ENCODE measurements around the gene C5orf63. TPM values are rescaled to one million over a fixed set of nuclear protein-coding genes. Genes with fewer than 3 reads are reported as not detected.
"Not testable (repeated sequence)": the region's sequence is repeated elsewhere in the genome, so short reads cannot be mapped to it uniquely, and the experiment has no call there.

The C5orf63 gene
- total and polyA plus RNA-seq, 2 donors (not counting 3 experiments of a cell fraction or from before 2014, with no cell fraction given): 1.4 to 5.3 TPM

- dilution Hi-C loops (cut with MboI; ENCODE audit: extremely low pct_ligation_motif_present, low sequenced_read_pairs): no loop called here
- intact Hi-C loops (cut with micrococcal nuclease): no loop called here
- Histone ChIP-seq H3K27me3 (ENCODE audit: control insufficient read depth in 2 of 2, insufficient read depth in 2 of 2, low read length in 2 of 2) (no peaks in the 10 kb centered on the region), H3K4me1 (ENCODE audit: control insufficient read depth, extremely low read depth, insufficient read depth, low read length) (no peaks in the 10 kb centered on the region), H2AFZ (ENCODE audit: low read depth, low read length) (no peak overlapping the region), H3K4me2 (ENCODE audit: insufficient read depth, low read length) (no peak overlapping the region), H4K20me1 (replicated peaks; ENCODE audit: control insufficient read depth, extremely low read depth, insufficient read depth, low read length) (no peaks in the 10 kb centered on the region), H3K9ac (replicated peaks; ENCODE audit: extremely low read depth, insufficient read depth, low read length) (no peak overlapping the region), H3K4me3 (replicated peaks in 1 of 3; ENCODE audit: insufficient read depth in 1 of 3, low read depth in 1 of 3, low read length in 3 of 3) (no peak overlapping the region), H3K79me2 (ENCODE audit: control insufficient read depth, insufficient read depth, low read length) (no peaks in the 10 kb centered on the region), H3K27ac (ENCODE audit: insufficient read depth, low read depth, low read length) (no peak overlapping the region), H3K36me3 (ENCODE audit: control insufficient read depth in 2 of 2, extremely low read depth in 1 of 2, insufficient read depth in 2 of 2, low read length in 2 of 2) (no peaks in the 10 kb centered on the region), H3K9me3 (replicated peaks; ENCODE audit: control insufficient read depth, insufficient read depth, low read length) (no peaks in the 10 kb centered on the region), H3K9me1 (replicated peaks; ENCODE audit: control insufficient read depth, extremely low read depth, insufficient read depth, low read length) (no peaks in the 10 kb centered on the region)
- ChIA-PET CTCF (no interaction called here), POLR2A (no interaction called here)
- TF ChIP-seq FOS (IDR thresholded peaks at IDR 0.05; ENCODE audit: borderline replicate concordance, insufficient read depth, low read length) (no peak), MYC (IDR thresholded peaks at IDR 0.05; ENCODE audit: low read depth, low read length) (no peak), JUN (IDR thresholded peaks at IDR 0.05; ENCODE audit: borderline replicate concordance, insufficient read depth, insufficient read length, low read depth) (no peak), POLR2A (IDR thresholded peaks at IDR 0.05; ENCODE audit: low read depth, low read length) (no peak), EZH2 (IDR thresholded peaks at IDR 0.05; ENCODE audit: borderline replicate concordance, low read depth, low read length, severe bottlenecking) (no peak), POLR2AphosphoS5 (IDR thresholded peaks at IDR 0.05; ENCODE audit: insufficient read depth, low read depth, low read length) (no peak), MAX (IDR thresholded peaks at IDR 0.05; ENCODE audit: insufficient read depth, insufficient read length) (no peak), GATA2 (IDR thresholded peaks at IDR 0.05; ENCODE audit: insufficient read depth, insufficient read length, low read depth, low read length) (no peak)
- TF ChIP-seq, protein P1, sequence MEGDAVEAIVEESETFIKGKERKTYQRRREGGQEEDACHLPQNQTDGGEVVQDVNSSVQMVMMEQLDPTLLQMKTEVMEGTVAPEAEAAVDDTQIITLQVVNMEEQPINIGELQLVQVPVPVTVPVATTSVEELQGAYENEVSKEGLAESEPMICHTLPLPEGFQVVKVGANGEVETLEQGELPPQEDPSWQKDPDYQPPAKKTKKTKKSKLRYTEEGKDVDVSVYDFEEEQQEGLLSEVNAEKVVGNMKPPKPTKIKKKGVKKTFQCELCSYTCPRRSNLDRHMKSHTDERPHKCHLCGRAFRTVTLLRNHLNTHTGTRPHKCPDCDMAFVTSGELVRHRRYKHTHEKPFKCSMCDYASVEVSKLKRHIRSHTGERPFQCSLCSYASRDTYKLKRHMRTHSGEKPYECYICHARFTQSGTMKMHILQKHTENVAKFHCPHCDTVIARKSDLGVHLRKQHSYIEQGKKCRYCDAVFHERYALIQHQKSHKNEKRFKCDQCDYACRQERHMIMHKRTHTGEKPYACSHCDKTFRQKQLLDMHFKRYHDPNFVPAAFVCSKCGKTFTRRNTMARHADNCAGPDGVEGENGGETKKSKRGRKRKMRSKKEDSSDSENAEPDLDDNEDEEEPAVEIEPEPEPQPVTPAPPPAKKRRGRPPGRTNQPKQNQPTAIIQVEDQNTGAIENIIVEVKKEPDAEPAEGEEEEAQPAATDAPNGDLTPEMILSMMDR (IDR thresholded peaks at IDR 0.05; ENCODE audit: extremely low read depth in 1 of 2, insufficient read depth in 1 of 2, low read depth in 1 of 2, low read length in 2 of 2): no peak
- DNase-seq (ENCODE audit: low read depth, low spot score) (no peak), FAIRE-seq (no peak)
- BruUV-seq (replicated peaks): no TSS peak
These were observed 17.2 kb downstream of the C5orf63 start for GRCh38 chr5:127055880-127056653.

DNA sequence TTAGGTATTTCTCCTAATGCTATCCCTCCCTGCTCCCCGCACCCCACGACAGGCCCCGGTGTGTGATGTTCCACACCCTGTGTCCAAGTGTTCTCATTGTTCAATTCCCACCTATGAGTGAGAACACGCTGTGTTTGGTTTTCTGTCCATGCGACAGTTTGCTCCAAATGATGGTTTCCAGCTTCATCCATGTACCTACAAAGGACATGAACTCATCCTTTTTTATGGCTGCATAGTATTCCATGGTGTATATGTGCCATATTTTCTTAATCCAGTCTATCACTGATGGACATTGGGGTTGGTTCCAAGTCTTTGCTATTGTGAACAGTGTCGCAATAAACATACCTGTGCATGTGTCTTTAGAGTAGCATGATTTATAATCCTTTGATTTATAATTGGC, 19.8 kb downstream of the C5orf63 start:
- DNase-seq (ENCODE audit: low read depth, low spot score); FAIRE-seq; H3K4me2 ChIP-seq (ENCODE audit: insufficient read depth, low read length); BruUV-seq (replicated peaks); H2AFZ ChIP-seq (ENCODE audit: low read depth, low read length); H3K36me3 ChIP-seq (ENCODE audit: control insufficient read depth in 2 of 2, extremely low read depth in 1 of 2, insufficient read depth in 2 of 2, low read length in 2 of 2); H3K27me3 ChIP-seq (ENCODE audit: control insufficient read depth in 2 of 2, insufficient read depth in 2 of 2, low read length in 2 of 2); H3K9ac ChIP-seq (replicated peaks; ENCODE audit: extremely low read depth, insufficient read depth, low read length); H3K9me1 ChIP-seq (replicated peaks; ENCODE audit: control insufficient read depth, extremely low read depth, insufficient read depth, low read length); dilution Hi-C loops (cut with MboI; ENCODE audit: extremely low pct_ligation_motif_present, low sequenced_read_pairs); POLR2A ChIA-PET; CTCF ChIA-PET; H3K4me3 ChIP-seq (replicated peaks in 1 of 3; ENCODE audit: insufficient read depth in 1 of 3, low read depth in 1 of 3, low read length in 3 of 3); intact Hi-C loops (cut with micrococcal nuclease); H3K79me2 ChIP-seq (ENCODE audit: control insufficient read depth, insufficient read depth, low read length); H3K4me1 ChIP-seq (ENCODE audit: control insufficient read depth, extremely low read depth, insufficient read depth, low read length); H3K27ac ChIP-seq (ENCODE audit: insufficient read depth, low read depth, low read length); H4K20me1 ChIP-seq (replicated peaks; ENCODE audit: control insufficient read depth, extremely low read depth, insufficient read depth, low read length); H3K9me3 ChIP-seq (replicated peaks; ENCODE audit: control insufficient read depth, insufficient read depth, low read length): not testable (repeated sequence)
